ENCODE data around the gene C6orf47. TPM values are rescaled to one million over a fixed set of nuclear protein-coding genes. Genes with fewer than 3 reads are reported as not detected.

Gene C6orf47
- total RNA-seq, 4 donors from 2014 or later: 6.2 to 31.9 (median 24.6) TPM

GRCh38 chr6:31705931-31706330, 45.4 kb upstream of the C6orf47 start:
- no peaks in the 10 kb centered on the region for H3K36me3 ChIP-seq
- no peak overlapping the region for H3K4me3 ChIP-seq
- no peaks in the 10 kb centered on the region for H3K9me3 ChIP-seq
- no peaks in the 10 kb centered on the region for H3K27me3 ChIP-seq
- DNase-seq: no peak
- TF ChIP-seq CTCF (IDR thresholded peaks at IDR 0.05): no peak
- TF ChIP-seq POLR2A (IDR thresholded peaks at IDR 0.05): no peak
- no peak overlapping the region for H3K27ac ChIP-seq
- intact Hi-C loops (cut with DNase I; ENCODE audit: low total_unique reads): no loop called here
- peaks cover 7 to 9% of the 10 kb centered on the region in 2 donors for H3K4me1 ChIP-seq

GRCh38 chr6:31702819-31703716, 42.5 kb upstream of the C6orf47 start, which contains the start of gene ABHD16A:
ABHD16A (minus strand) TSS chr6:31703324; CDS start chr6:31703281, 43 bp downstream.
- Histone ChIP-seq H3K27me3 (no peaks in the 10 kb centered on the region), H3K4me1 (peaks cover 7 to 9% of the 10 kb centered on the region in 2 donors), H3K4me3 (peak within 1 kb of the TSS; percentile 79 to 82), H3K9me3 (no peaks in the 10 kb centered on the region), H3K36me3 (no peaks in the 10 kb centered on the region), H3K27ac (peak within 1 kb of the TSS; percentile 96 to 98)
- intact Hi-C loops (cut with DNase I; ENCODE audit: low total_unique reads): loop anchor here (5.0 kb wide), 1 partner anchor 936 kb away; no protein-coding TSS in a partner anchor
- DNase-seq: peak; percentile 99
- TF ChIP-seq CTCF (IDR thresholded peaks at IDR 0.05) (peak; percentile 6 to 24 (median 16)), POLR2A (IDR thresholded peaks at IDR 0.05) (peak; percentile 98 to 99)

- intact Hi-C loops (cut with DNase I; ENCODE audit: low total_unique reads): loop anchor here (5.0 kb wide), 1 partner anchor 935 kb away; no protein-coding TSS in a partner anchor
- peaks cover 7 to 9% of the 10 kb centered on the region in 2 donors for H3K4me1 ChIP-seq
- peak overlapping the region; percentile 79 to 82 for H3K4me3 ChIP-seq
- TF ChIP-seq POLR2A (IDR thresholded peaks at IDR 0.05) (no peak), CTCF (IDR thresholded peaks at IDR 0.05) (no peak)
- no peaks in the 10 kb centered on the region for H3K9me3 ChIP-seq
- H3K27me3 ChIP-seq: no peaks in the 10 kb centered on the region
- DNase-seq: no peak
- peak overlapping the region; percentile 96 to 98 for H3K27ac ChIP-seq
- H3K36me3 ChIP-seq: no peaks in the 10 kb centered on the region
Observed at GRCh38 chr6:31702405-31702818, 41.8 kb upstream of the C6orf47 start.

GRCh38 chr6:31701666-31702404, 41.3 kb upstream of the C6orf47 start:
- DNase-seq: no peak
- intact Hi-C loops (cut with DNase I; ENCODE audit: low total_unique reads): loop anchor here (5.0 kb wide), 1 partner anchor 935 kb away; no protein-coding TSS in a partner anchor
- H3K4me3 ChIP-seq: peak overlapping the region; percentile 79 to 82
- no peaks in the 10 kb centered on the region for H3K36me3 ChIP-seq
- no peaks in the 10 kb centered on the region for H3K9me3 ChIP-seq
- no peaks in the 10 kb centered on the region for H3K27me3 ChIP-seq
- H3K4me1 ChIP-seq: peaks cover 7 to 9% of the 10 kb centered on the region in 2 donors
- TF ChIP-seq CTCF (IDR thresholded peaks at IDR 0.05): no peak
- no peak for TF ChIP-seq POLR2A (IDR thresholded peaks at IDR 0.05)
- H3K27ac ChIP-seq: peak overlapping the region; percentile 96 to 98

All from uterus (tissue), 4 donors.